ENCODE data around the gene GALNT11.

DNA sequence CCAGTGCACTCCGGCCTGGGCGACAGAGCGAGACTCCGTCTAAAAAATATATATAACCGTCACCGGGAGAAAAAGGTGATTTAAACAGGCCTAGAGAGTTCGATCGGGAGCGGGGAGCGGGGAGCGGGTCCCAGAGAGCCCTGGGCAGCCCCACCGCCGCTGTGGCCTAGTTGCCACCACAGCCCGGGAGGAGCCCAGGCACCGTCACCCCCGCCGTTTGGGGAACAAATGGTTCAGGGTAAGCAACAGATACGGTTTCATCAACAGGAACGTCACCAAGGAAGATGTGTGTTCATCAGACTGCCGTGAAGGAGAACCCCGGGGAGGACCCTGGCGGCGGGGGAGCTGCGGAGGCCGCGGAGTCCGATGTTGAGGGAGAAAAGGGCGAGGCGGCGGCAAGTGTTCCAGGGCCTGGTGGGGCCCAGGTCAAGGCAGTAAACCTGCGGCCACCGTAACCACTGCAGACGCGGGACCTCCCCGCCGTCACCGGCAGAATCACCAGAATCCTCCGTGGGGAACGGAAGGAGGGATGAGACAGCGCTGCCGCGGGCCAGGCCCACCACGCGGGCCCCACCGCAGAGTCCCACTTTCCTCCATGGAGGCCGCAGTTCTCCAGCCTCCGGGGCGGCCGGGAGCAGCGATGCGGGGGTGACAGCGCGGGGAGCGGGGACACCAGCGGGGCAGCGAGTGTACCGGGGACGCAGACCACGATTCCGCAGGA lies 103.4 kb downstream of the GALNT11 start:
- TF ChIP-seq, protein P1, sequence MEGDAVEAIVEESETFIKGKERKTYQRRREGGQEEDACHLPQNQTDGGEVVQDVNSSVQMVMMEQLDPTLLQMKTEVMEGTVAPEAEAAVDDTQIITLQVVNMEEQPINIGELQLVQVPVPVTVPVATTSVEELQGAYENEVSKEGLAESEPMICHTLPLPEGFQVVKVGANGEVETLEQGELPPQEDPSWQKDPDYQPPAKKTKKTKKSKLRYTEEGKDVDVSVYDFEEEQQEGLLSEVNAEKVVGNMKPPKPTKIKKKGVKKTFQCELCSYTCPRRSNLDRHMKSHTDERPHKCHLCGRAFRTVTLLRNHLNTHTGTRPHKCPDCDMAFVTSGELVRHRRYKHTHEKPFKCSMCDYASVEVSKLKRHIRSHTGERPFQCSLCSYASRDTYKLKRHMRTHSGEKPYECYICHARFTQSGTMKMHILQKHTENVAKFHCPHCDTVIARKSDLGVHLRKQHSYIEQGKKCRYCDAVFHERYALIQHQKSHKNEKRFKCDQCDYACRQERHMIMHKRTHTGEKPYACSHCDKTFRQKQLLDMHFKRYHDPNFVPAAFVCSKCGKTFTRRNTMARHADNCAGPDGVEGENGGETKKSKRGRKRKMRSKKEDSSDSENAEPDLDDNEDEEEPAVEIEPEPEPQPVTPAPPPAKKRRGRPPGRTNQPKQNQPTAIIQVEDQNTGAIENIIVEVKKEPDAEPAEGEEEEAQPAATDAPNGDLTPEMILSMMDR (IDR thresholded peaks at IDR 0.05), result no peak
- TF ChIP-seq POLR2A (IDR thresholded peaks at IDR 0.05), result no peak

Data from heart left ventricle (tissue), 13 donors.